Measurements from ENCODE around the gene CCL1. TPM values are rescaled to one million over a fixed set of nuclear protein-coding genes. Genes with fewer than 3 reads are reported as not detected.
A peak's percentile ranks its signal among the peaks of the same experiment; 100 is the strongest.

CCL1 gene
- total RNA-seq, 1 experiment from 2014 or later, result not detected

DNA sequence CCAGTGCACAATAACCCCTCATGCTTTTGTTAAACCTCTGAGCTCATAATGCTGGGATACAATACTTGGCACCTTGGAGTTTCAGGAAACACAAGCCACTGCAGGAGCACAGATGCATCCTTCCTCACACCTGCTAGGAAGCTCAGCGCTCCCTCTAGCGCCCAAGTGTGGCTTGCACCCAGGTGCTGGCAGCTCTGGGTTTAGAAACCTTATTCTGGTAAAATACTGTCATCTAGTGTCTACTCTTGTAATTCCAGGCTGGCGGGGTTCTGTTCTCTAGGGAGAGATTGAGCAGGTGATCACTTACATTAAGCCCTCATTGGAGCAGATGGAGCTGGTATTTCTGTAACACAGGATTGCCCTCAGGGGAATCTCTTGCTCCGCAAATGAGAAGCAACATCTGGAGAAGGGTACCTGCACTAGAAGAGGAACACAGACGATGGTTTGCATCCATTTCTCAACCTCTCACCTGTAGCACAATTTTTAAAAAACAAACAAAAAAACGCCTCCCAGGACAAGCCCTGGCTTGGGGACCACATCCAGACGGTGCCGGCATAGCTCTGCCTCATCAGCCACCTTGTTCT lies 1.5 kb downstream of the CCL1 start:
- Histone ChIP-seq H3K79me2 (ENCODE audit: low read depth) (no peaks in the 10 kb centered on the region), H3K4me3 (no peak overlapping the region), H3K9me2 (ENCODE audit: insufficient read depth) (no peaks in the 10 kb centered on the region), H3K27me3 (ENCODE audit: insufficient read depth, low read depth) (no peaks in the 10 kb centered on the region), H3K27ac (no peak overlapping the region), H4K20me1 (ENCODE audit: insufficient read depth) (no peaks in the 10 kb centered on the region), H3K4me2 (no peak overlapping the region), H3K36me3 (ENCODE audit: low read depth) (no peaks in the 10 kb centered on the region), H2AFZ (no peak overlapping the region), H3K4me1 (replicated peaks; ENCODE audit: insufficient read depth) (no peaks in the 10 kb centered on the region), H3K9me3 (ENCODE audit: insufficient read depth, low read depth) (no peaks in the 10 kb centered on the region), H3F3A (ENCODE audit: insufficient read depth, low read depth) (no peaks in the 10 kb centered on the region)
- intact Hi-C loops (cut with micrococcal nuclease; ENCODE audit: unreplicated experiment), result loop anchor here (1.0 kb wide), 1 partner anchor 161 kb away; no protein-coding TSS in a partner anchor
- peak; percentile 61 to 68 for DNase-seq
- POLR2A ChIA-PET (ENCODE audit: unreplicated experiment), result no interaction called here
- TF ChIP-seq, protein P1, sequence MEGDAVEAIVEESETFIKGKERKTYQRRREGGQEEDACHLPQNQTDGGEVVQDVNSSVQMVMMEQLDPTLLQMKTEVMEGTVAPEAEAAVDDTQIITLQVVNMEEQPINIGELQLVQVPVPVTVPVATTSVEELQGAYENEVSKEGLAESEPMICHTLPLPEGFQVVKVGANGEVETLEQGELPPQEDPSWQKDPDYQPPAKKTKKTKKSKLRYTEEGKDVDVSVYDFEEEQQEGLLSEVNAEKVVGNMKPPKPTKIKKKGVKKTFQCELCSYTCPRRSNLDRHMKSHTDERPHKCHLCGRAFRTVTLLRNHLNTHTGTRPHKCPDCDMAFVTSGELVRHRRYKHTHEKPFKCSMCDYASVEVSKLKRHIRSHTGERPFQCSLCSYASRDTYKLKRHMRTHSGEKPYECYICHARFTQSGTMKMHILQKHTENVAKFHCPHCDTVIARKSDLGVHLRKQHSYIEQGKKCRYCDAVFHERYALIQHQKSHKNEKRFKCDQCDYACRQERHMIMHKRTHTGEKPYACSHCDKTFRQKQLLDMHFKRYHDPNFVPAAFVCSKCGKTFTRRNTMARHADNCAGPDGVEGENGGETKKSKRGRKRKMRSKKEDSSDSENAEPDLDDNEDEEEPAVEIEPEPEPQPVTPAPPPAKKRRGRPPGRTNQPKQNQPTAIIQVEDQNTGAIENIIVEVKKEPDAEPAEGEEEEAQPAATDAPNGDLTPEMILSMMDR (conservative IDR thresholded peaks at IDR 0.05), result peak; percentile 88
- TF ChIP-seq EZH2 (IDR thresholded peaks at IDR 0.05; ENCODE audit: low read depth), result no peak
- CTCF ChIA-PET, result interaction anchor here (0.6 kb wide), 2 partner anchors 158 to 190 kb away, joined by 3 to 4 read pairs; no protein-coding TSS in a partner anchor
- BruUV-seq (replicated peaks), result no TSS peak

DNA sequence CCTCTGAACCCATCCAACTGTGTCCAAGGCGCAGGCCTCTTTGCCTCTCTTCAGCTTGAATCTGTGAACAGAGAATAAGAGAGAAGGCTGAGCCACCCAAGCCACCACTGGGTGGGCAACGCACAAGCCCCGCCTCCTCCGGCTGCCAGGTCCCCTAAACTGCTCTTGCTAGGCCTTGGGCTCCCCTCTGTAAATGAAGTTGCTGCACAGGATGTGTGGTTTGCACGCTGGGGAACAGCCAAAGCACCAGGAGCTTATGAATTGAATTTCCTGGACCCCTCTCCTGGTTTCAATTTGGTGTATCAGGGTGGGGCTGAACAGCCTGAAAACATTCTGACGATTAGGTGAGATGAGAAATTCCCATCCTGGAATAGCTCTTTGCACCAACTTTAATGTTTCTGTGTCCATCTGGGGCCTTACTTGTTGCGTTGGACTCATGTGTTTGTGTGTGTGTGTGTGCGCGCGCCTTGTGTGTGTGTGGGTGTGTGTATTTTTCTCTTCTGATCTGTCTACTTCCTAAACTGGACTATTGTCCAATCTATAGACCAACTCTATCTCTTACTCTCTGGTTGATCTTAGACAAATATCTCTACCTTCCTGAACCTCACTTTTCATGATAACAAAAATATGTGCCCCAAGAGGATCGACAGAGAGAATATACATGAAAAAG lies 2.3 kb downstream of the CCL1 start:
- H3K4me1 ChIP-seq (replicated peaks; ENCODE audit: insufficient read depth), result no peaks in the 10 kb centered on the region
- POLR2A ChIA-PET (ENCODE audit: unreplicated experiment), result no interaction called here
- H3K9me2 ChIP-seq (ENCODE audit: insufficient read depth), result no peaks in the 10 kb centered on the region
- H3F3A ChIP-seq (ENCODE audit: insufficient read depth, low read depth), result no peaks in the 10 kb centered on the region
- H3K4me2 ChIP-seq, result no peak overlapping the region
- no peaks in the 10 kb centered on the region for H4K20me1 ChIP-seq (ENCODE audit: insufficient read depth)
- H3K9me3 ChIP-seq (ENCODE audit: insufficient read depth, low read depth), result no peaks in the 10 kb centered on the region
- BruUV-seq (replicated peaks), result no TSS peak
- H3K36me3 ChIP-seq (ENCODE audit: low read depth), result no peaks in the 10 kb centered on the region
- no peaks in the 10 kb centered on the region for H3K79me2 ChIP-seq (ENCODE audit: low read depth)
- TF ChIP-seq, protein P1 (conservative IDR thresholded peaks at IDR 0.05), result no peak
- TF ChIP-seq EZH2 (IDR thresholded peaks at IDR 0.05; ENCODE audit: low read depth), result no peak
- no peak overlapping the region for H3K4me3 ChIP-seq
- intact Hi-C loops (cut with micrococcal nuclease; ENCODE audit: unreplicated experiment), result loop anchor here (1.0 kb wide), 1 partner anchor 160 kb away; no protein-coding TSS in a partner anchor
- CTCF ChIA-PET, result interaction anchor here (0.6 kb wide), 1 partner anchor 189 kb away, joined by 4 read pairs; no protein-coding TSS in a partner anchor
- no peak overlapping the region for H2AFZ ChIP-seq
- no peak overlapping the region for H3K27ac ChIP-seq
- H3K27me3 ChIP-seq (ENCODE audit: insufficient read depth, low read depth), result no peaks in the 10 kb centered on the region
- no peak for DNase-seq

DNA sequence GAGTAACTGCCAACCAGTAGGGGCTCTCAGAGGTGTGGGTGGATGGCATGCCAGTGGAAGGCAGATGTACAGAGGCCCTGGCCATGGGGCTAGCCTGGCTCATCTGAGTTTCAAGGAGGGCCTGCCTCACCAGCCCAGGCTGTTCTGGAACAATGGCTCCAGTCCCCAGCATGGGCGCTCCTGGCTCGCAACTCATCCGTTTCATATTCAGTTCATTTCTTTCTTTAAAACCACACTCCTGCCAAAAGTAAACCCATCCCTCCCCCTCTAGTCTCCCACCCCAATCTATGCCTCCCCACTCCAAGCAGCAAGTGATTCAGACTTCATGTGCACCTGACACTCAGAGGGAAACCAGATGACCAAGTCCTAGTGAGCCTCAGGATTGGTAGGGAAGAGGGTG lies 4.4 kb downstream of the CCL1 start:
- no TSS peak for BruUV-seq (replicated peaks)
- Histone ChIP-seq H3K36me3 (ENCODE audit: low read depth) (no peaks in the 10 kb centered on the region), H3K4me3 (no peak overlapping the region), H3F3A (ENCODE audit: insufficient read depth, low read depth) (no peaks in the 10 kb centered on the region), H3K4me1 (replicated peaks; ENCODE audit: insufficient read depth) (no peaks in the 10 kb centered on the region), H2AFZ (no peak overlapping the region), H3K4me2 (no peak overlapping the region), H4K20me1 (ENCODE audit: insufficient read depth) (no peaks in the 10 kb centered on the region), H3K79me2 (ENCODE audit: low read depth) (no peaks in the 10 kb centered on the region), H3K9me2 (ENCODE audit: insufficient read depth) (no peaks in the 10 kb centered on the region), H3K27me3 (ENCODE audit: insufficient read depth, low read depth) (no peaks in the 10 kb centered on the region), H3K27ac (no peak overlapping the region), H3K9me3 (ENCODE audit: insufficient read depth, low read depth) (no peaks in the 10 kb centered on the region)
- POLR2A ChIA-PET (ENCODE audit: unreplicated experiment), result no interaction called here
- DNase-seq, result no peak
- intact Hi-C loops (cut with micrococcal nuclease; ENCODE audit: unreplicated experiment), result no loop called here
- no peak for TF ChIP-seq EZH2 (IDR thresholded peaks at IDR 0.05; ENCODE audit: low read depth)
- TF ChIP-seq, protein P1 (conservative IDR thresholded peaks at IDR 0.05), result no peak
- CTCF ChIA-PET, result no interaction called here
